ENCODE results near the gene PPP1R14C.

The PPP1R14C gene

GRCh38 chr6:150276937-150277742 lies 134.3 kb downstream of the PPP1R14C start:
- DNase-seq (ENCODE audit: extremely low read depth, insufficient read length), result no peak
- TF ChIP-seq CTCF (IDR thresholded peaks at IDR 0.05; ENCODE audit: insufficient read depth, low read length, poor library complexity, severe bottlenecking), result no peak

GRCh38 chr6:150279533-150279932 lies 136.7 kb downstream of the PPP1R14C start:
- DNase-seq (ENCODE audit: extremely low read depth, insufficient read length), result no peak
- peaks cover 2% of the 10 kb centered on the region; the same call in 1 of the 2 replicates for H3K27me3 ChIP-seq (replicated peaks; ENCODE audit: control insufficient read depth, insufficient read depth, low read length)
- H3K36me3 ChIP-seq (ENCODE audit: control insufficient read depth, insufficient read depth, low read length), result no peaks in the 10 kb centered on the region
- TF ChIP-seq CTCF (IDR thresholded peaks at IDR 0.05; ENCODE audit: insufficient read depth, low read length, poor library complexity, severe bottlenecking), result no peak
- no peak overlapping the region for H3K4me3 ChIP-seq (replicated peaks; ENCODE audit: low read depth, low read length)

More at GRCh38 chr6:150276937-150277742, 134.3 kb downstream of the PPP1R14C start:
- Histone ChIP-seq H3K4me3 (replicated peaks; ENCODE audit: low read depth, low read length) (no peak overlapping the region), H3K36me3 (ENCODE audit: control insufficient read depth, insufficient read depth, low read length) (no peaks in the 10 kb centered on the region), H3K27me3 (replicated peaks; ENCODE audit: control insufficient read depth, insufficient read depth, low read length) (peaks cover 2% of the 10 kb centered on the region; the same call in 1 of the 2 replicates)

- TF ChIP-seq CTCF (IDR thresholded peaks at IDR 0.05; ENCODE audit: insufficient read depth, low read length, poor library complexity, severe bottlenecking), result no peak
- no peak for DNase-seq (ENCODE audit: extremely low read depth, insufficient read length)
- Histone ChIP-seq H3K27me3 (replicated peaks; ENCODE audit: control insufficient read depth, insufficient read depth, low read length) (peaks cover 2% of the 10 kb centered on the region), H3K4me3 (replicated peaks; ENCODE audit: low read depth, low read length) (no peak overlapping the region), H3K36me3 (ENCODE audit: control insufficient read depth, insufficient read depth, low read length) (no peaks in the 10 kb centered on the region)
Measured at GRCh38 chr6:150280703-150281102, 137.9 kb downstream of the PPP1R14C start.

- TF ChIP-seq CTCF (IDR thresholded peaks at IDR 0.05; ENCODE audit: insufficient read depth, low read length, poor library complexity, severe bottlenecking), result no peak
- no peaks in the 10 kb centered on the region; the same call in none of the 2 replicates for H3K27me3 ChIP-seq (replicated peaks; ENCODE audit: control insufficient read depth, insufficient read depth, low read length)
Measured at GRCh38 chr6:150281767-150282166, 138.9 kb downstream of the PPP1R14C start.

GRCh38 chr6:150282806-150283205 lies 140.0 kb downstream of the PPP1R14C start:
- H3K4me3 ChIP-seq (replicated peaks; ENCODE audit: low read depth, low read length), result no peak overlapping the region
- DNase-seq (ENCODE audit: extremely low read depth, insufficient read length), result no peak
- no peaks in the 10 kb centered on the region for H3K36me3 ChIP-seq (ENCODE audit: control insufficient read depth, insufficient read depth, low read length)
- H3K27me3 ChIP-seq (replicated peaks; ENCODE audit: control insufficient read depth, insufficient read depth, low read length), result no peaks in the 10 kb centered on the region; the same call in none of the 2 replicates
- TF ChIP-seq CTCF (IDR thresholded peaks at IDR 0.05; ENCODE audit: insufficient read depth, low read length, poor library complexity, severe bottlenecking), result no peak

More at GRCh38 chr6:150281767-150282166, 138.9 kb downstream of the PPP1R14C start:
- H3K4me3 ChIP-seq (replicated peaks; ENCODE audit: low read depth, low read length), result no peak overlapping the region
- no peaks in the 10 kb centered on the region for H3K36me3 ChIP-seq (ENCODE audit: control insufficient read depth, insufficient read depth, low read length)
- DNase-seq (ENCODE audit: extremely low read depth, insufficient read length), result no peak
